Epithelial cell of esophagus (primary cell): ENCODE data around the gene COG6.

ENCODE experiments used
- DNase-seq: peaks from one replicate; pipeline ENCODE4 v3.0.0; 2010; ENCODE audit warnings: low read depth
- H3K4me3 ChIP-seq: 2 replicates; pipeline ENCODE4 v1.5.1; 2011; ENCODE audit warnings: mild to moderate bottlenecking, low read length, control low read depth
- TF ChIP-seq, protein P1 (sequence below): IDR thresholded peaks from 2 replicates; pipeline ENCODE4 v1.5.1; 2011; ENCODE audit warnings: low read depth, mild to moderate bottlenecking, low read length, control low read depth, inconsistent platforms; ENCODE audit not compliant: insufficient read depth; ENCODE audit errors: missing control alignments

Gene COG6

DNA sequence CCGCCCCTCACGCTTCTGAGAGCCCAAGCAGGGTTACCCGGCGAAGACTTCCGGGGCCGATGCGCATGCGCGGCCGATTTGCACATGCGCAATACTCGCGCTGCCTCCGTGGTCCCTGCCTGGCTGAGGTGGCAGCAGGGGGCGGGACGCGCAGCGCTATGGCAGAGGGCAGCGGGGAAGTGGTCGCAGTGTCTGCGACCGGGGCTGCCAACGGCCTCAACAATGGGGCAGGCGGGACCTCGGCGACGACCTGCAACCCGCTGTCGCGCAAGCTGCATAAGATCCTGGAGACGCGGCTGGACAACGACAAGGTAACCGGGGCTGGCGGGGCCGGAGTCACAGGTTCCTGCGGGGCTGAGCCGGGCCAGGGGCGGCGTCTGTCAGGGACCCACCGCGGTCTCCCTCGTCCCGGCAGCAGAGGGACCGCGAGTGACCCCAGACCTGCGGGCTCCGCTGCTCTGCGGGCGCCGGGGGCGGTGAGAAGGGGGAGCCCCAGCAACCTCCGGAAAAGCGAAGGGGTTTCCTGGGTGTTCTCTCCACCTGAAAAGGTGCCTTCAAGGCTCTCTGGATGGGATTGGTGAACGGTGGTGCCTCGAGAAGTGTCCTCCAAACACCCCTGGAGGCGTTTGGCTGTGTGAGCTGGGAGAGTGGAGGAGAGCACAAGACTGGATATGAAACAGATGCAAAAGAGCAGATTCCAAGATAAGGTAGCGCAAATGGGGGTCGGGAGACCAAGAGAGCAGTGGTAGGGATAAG lies at the start of gene COG6:
COG6 (plus strand) TSS at position 94 of the 756 bp plus-strand sequence; CDS start at position 159, 65 bp downstream.
- TF ChIP-seq, protein P1, sequence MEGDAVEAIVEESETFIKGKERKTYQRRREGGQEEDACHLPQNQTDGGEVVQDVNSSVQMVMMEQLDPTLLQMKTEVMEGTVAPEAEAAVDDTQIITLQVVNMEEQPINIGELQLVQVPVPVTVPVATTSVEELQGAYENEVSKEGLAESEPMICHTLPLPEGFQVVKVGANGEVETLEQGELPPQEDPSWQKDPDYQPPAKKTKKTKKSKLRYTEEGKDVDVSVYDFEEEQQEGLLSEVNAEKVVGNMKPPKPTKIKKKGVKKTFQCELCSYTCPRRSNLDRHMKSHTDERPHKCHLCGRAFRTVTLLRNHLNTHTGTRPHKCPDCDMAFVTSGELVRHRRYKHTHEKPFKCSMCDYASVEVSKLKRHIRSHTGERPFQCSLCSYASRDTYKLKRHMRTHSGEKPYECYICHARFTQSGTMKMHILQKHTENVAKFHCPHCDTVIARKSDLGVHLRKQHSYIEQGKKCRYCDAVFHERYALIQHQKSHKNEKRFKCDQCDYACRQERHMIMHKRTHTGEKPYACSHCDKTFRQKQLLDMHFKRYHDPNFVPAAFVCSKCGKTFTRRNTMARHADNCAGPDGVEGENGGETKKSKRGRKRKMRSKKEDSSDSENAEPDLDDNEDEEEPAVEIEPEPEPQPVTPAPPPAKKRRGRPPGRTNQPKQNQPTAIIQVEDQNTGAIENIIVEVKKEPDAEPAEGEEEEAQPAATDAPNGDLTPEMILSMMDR, result no peak
- H3K4me3 ChIP-seq, result peak within 1 kb of the TSS; percentile 88
- peak; percentile 85 for DNase-seq

DNA sequence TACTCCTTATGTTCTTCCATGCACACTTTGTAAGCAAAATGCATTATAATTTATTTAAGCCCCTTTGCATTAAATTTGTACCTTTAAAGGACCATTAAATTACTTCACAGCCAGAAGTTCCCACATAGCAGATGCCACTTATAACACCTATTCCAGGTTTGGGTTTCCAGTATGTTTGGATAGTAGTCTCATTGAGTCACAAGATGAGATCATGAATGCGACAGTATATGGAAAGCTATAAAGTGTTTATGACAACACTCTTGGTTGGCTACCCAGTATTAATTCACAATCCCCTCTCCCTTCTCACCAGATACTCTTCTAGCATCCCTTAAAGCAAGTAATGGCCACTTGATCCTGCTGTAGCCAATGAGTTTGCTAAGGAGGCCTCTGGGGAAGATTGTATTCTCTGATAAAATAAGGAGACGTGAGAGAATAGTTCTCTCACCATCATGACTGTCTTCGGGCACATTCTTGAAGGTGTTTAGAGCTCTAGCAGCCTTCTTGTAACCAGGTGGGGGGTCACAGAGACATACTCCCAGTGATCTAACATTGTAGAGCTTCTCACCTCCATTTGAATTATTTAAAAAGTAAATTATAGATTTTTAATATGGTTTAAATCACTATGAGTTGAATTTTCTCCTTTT lies 49.7 kb upstream of the COG6 start:
- H3K4me3 ChIP-seq, result no peak overlapping the region
- TF ChIP-seq, protein P1, result no peak
- no peak for DNase-seq

DNA sequence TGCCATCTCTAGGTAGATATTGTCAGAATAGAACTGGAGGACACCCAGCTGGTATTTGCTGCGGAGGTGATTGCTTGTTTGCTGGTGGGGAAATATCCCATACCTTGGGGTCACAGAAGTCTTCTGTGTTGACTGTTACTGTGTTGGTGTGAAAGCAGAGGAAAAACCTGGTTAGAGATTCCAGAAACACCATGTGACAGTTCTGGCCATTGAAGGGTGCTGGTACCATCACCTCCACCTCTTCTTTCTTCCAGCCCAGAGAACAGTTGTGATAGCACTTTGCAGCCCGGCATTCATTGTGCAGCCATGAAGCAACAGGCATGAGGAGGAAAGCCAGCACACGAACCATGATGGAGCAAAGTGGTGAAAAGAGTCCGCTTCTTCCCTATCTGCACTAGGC lies 47.6 kb upstream of the COG6 start:
- DNase-seq, result no peak
- TF ChIP-seq, protein P1, result no peak
- H3K4me3 ChIP-seq, result no peak overlapping the region

GRCh38 chr13:39612023-39612637 lies 43.3 kb upstream of the COG6 start:
- DNase-seq, result peak; percentile 82
- TF ChIP-seq, protein P1, result peak; percentile 79
- no peak overlapping the region for H3K4me3 ChIP-seq

- TF ChIP-seq, protein P1, result peak; percentile 98
- peak; percentile 64 for DNase-seq
Observed at GRCh38 chr13:39616087-39616694, 39.3 kb upstream of the COG6 start.

GRCh38 chr13:39618561-39618960 lies 36.9 kb upstream of the COG6 start:
- TF ChIP-seq, protein P1, result no peak
- DNase-seq, result no peak

More at GRCh38 chr13:39616087-39616694, 39.3 kb upstream of the COG6 start:
- no peak overlapping the region for H3K4me3 ChIP-seq

More at GRCh38 chr13:39618561-39618960, 36.9 kb upstream of the COG6 start:
- H3K4me3 ChIP-seq, result no peak overlapping the region
